GM12878 (cell line): Measurements from ENCODE around the gene ADORA2B. TPM values are rescaled to one million over a fixed set of nuclear protein-coding genes. Genes with fewer than 3 reads are reported as not detected.

Source experiments
- DPF2 ChIP-seq: fragments of 450-650 bp; IDR thresholded peaks from 2 replicates; pipeline ENCODE4 v1.6.1; 2017; ENCODE audit warnings: mild to moderate bottlenecking
- IKZF2 ChIP-seq, 2 experiments: fragments of 450-650 bp; IDR thresholded peaks; 2 replicates each; pipeline ENCODE4 v1.6.1; 2017; ENCODE audit warnings: mild to moderate bottlenecking in 2 of 2, moderate library complexity in 2 of 2
- MYC ChIP-seq: IDR thresholded peaks from 2 replicates; pipeline ENCODE4 v1.6.1; 2011; ENCODE audit warnings: mild to moderate bottlenecking, low read length, moderate library complexity, inconsistent platforms; ENCODE audit not compliant: insufficient read depth, insufficient replicate concordance, insufficient read length, severe bottlenecking
- NBN ChIP-seq: fragments of 450-650 bp; IDR thresholded peaks from 2 replicates; pipeline ENCODE4 v1.6.1; 2016
- NR2F1 ChIP-seq: fragments of 450-650 bp; conservative IDR thresholded peaks from 2 replicates; pipeline ENCODE4 v1.6.1; 2017; ENCODE audit warnings: mild to moderate bottlenecking
- PRDM15 ChIP-seq: fragments of 450-650 bp; formaldehyde crosslinking; IDR thresholded peaks from 2 replicates; pipeline ENCODE4 v1.4.0; 2020; ENCODE audit warnings: mild to moderate bottlenecking, moderate library complexity
- REST ChIP-seq: IDR thresholded peaks from 2 replicates; pipeline ENCODE4 v1.6.1; 2012; ENCODE audit warnings: mild to moderate bottlenecking, low read depth, low read length
- polyA plus RNA-seq, 11 experiments: library from polyadenylated mRNA; depleted of rRNA in 4 of 11; unstranded in 6 of 11; stranded (reverse) in 5 of 11; fragments of >200 nt; fragmentation: Nextera tagmentation in 4 of 11; fragmentation: Illumina TruSeq in 1 of 11; extraction: Ambion mirVana in 4 of 11; extraction: Trizol in 1 of 11; gene quantifications; 1 replicate in 1 of 11; 2 replicates in 10 of 11; pipeline versions ENCODE4 v1.2.1 to v1.2.3, GENCODE V29; 2011 to 2016; ENCODE audit warnings: inconsistent platforms in 2 of 11, missing spikeins in 2 of 11, low read depth in 1 of 11
- total RNA-seq, 4 experiments: library from RNA; depleted of rRNA in 3 of 4; stranded (reverse); fragments of >200 nt in 3 of 4; fragmentation: Illumina TruSeq in 1 of 4; extraction: Trizol in 1 of 4; gene quantifications; 2 replicates each; pipeline versions ENCODE4 v1.2.1 to v1.2.3, GENCODE V29; 2013 to 2021

ADORA2B gene
- total and polyA plus RNA-seq, 10 of the 15 experiments (the other 5 are each of a cell fraction or from before 2014, with no cell fraction given), result 0.05 to 0.42 (median 0.17) TPM

GRCh38 chr17:16003841-16004240, 58.9 kb downstream of the ADORA2B start (continued):
- no peak for TF ChIP-seq REST
- no peak for TF ChIP-seq DPF2
- no peak for TF ChIP-seq PRDM15 (CRISPR knock-in tag)
- TF ChIP-seq NR2F1, result no peak
- no peak for TF ChIP-seq NBN
- TF ChIP-seq IKZF2 (IDR thresholded peaks at IDR 0.05), result no peak
- TF ChIP-seq MYC, result no peak
- TF ChIP-seq, all 136 proteins: peak for 0
